ENCODE measurements around the gene P2RY10.
"Not testable (repeated sequence)": the region's sequence is repeated elsewhere in the genome, so short reads cannot be mapped to it uniquely, and the experiment has no call there.

The P2RY10 gene

DNA sequence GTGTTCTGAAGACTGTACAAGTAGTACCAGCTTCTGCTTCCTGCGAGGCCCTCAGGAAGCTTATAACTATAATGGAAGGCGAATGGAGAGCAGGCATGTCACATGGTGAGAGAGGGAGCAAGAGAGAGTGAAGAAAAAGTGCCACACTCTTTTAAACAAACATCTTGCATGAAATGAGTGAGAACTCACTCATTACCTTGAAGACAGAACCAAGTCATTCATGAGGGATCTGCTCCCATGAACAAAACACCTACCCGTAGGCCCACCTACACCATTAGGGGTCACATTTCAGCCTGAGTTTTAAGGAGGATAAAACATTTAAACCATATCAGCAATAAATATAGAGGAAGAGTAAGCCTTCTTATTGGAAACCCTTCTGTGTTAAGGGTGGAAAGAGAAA, 19.4 kb downstream of the P2RY10 start:
- H3K79me2 ChIP-seq: no peaks in the 10 kb centered on the region
- H3K36me3 ChIP-seq (ENCODE audit: control insufficient read depth, insufficient read depth, low read length): no peaks in the 10 kb centered on the region
- no peak overlapping the region for H2AFZ ChIP-seq
- H3K27ac ChIP-seq: no peak overlapping the region
- H3K4me3 ChIP-seq (ENCODE audit: low read depth, low read length): no peak overlapping the region
- TF ChIP-seq, protein P1, sequence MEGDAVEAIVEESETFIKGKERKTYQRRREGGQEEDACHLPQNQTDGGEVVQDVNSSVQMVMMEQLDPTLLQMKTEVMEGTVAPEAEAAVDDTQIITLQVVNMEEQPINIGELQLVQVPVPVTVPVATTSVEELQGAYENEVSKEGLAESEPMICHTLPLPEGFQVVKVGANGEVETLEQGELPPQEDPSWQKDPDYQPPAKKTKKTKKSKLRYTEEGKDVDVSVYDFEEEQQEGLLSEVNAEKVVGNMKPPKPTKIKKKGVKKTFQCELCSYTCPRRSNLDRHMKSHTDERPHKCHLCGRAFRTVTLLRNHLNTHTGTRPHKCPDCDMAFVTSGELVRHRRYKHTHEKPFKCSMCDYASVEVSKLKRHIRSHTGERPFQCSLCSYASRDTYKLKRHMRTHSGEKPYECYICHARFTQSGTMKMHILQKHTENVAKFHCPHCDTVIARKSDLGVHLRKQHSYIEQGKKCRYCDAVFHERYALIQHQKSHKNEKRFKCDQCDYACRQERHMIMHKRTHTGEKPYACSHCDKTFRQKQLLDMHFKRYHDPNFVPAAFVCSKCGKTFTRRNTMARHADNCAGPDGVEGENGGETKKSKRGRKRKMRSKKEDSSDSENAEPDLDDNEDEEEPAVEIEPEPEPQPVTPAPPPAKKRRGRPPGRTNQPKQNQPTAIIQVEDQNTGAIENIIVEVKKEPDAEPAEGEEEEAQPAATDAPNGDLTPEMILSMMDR (IDR thresholded peaks at IDR 0.05): no peak
- H3K9me3 ChIP-seq (ENCODE audit: control insufficient read depth, low read length): no peaks in the 10 kb centered on the region
- no peak overlapping the region for H3K9ac ChIP-seq
- H3K4me2 ChIP-seq (ENCODE audit: low read length): no peak overlapping the region
- H3K4me1 ChIP-seq: peaks cover 2% of the 10 kb centered on the region
- H3K27me3 ChIP-seq (ENCODE audit: control insufficient read depth, insufficient read depth, low read length): no peaks in the 10 kb centered on the region

DNA sequence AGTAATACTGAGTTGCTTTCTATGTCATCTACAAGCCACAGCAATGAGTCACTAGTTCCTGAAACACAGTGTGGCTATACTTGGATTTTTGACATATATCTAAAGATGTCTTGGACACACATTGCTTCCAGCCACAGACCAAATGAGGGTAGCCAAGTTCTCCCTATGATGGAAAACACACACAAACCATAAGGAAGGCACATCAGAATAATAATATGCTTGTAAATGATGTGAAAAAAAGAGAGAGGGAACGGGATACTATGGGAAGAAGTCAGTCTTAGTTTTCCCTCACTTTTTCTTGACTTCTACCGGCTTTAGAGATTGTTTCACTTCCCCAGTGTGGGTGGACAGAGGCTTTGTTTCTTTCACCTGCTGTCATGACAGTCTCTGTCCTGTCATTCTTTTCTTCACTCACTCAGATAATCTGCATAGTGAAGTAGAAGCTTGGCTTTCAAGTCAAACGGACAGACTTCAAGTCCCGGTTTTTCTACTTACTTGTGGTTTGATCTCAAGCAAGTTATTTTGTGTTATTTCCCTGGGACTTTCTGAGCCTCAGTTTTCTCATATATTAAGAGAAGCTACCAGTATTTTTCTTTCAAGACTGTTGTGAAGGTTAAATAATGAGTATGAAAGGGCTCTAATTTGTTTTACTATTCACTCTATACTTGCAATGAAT, 34.7 kb downstream of the P2RY10 start:
- no peaks in the 10 kb centered on the region for H3K27me3 ChIP-seq (ENCODE audit: control insufficient read depth, insufficient read depth, low read length)
- H3K4me1 ChIP-seq: no peaks in the 10 kb centered on the region
- H2AFZ ChIP-seq: no peak overlapping the region
- no peaks in the 10 kb centered on the region for H3K79me2 ChIP-seq
- no peak overlapping the region for H3K4me2 ChIP-seq (ENCODE audit: low read length)
- no peaks in the 10 kb centered on the region for H3K36me3 ChIP-seq (ENCODE audit: control insufficient read depth, insufficient read depth, low read length)
- TF ChIP-seq, protein P1 (IDR thresholded peaks at IDR 0.05): no peak
- no peaks in the 10 kb centered on the region for H3K9me3 ChIP-seq (ENCODE audit: control insufficient read depth, low read length)
- H3K9ac ChIP-seq: no peak overlapping the region
- no peak overlapping the region for H3K4me3 ChIP-seq (ENCODE audit: low read depth, low read length)
- H3K27ac ChIP-seq: no peak overlapping the region

DNA sequence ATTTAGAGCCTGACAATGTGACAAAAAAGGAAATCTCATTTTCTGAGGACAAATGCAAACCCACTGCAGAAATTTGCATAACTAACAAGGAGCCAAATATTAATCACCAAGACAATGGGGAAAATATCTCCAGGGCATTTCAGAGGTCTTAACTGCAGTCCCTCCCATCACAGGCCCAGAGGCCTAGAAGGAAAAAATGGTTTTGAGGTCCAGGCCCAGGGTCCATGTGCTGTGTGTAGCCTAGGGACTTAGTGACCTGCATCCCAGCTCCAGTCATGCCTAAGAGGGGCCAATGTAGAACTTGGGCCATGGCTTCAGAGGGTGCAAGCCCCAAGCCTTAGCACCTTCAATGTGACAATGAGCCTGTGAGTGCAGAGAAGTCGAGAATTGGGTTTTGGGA, 44.2 kb downstream of the P2RY10 start:
- Histone ChIP-seq H3K27ac (no peak overlapping the region), H3K9ac (no peak overlapping the region), H3K27me3 (ENCODE audit: control insufficient read depth, insufficient read depth, low read length) (no peaks in the 10 kb centered on the region), H3K4me3 (ENCODE audit: low read depth, low read length) (no peak overlapping the region), H3K4me1 (no peaks in the 10 kb centered on the region), H3K79me2 (no peaks in the 10 kb centered on the region), H3K36me3 (ENCODE audit: control insufficient read depth, insufficient read depth, low read length) (no peaks in the 10 kb centered on the region), H2AFZ (no peak overlapping the region), H3K9me3 (ENCODE audit: control insufficient read depth, low read length) (no peaks in the 10 kb centered on the region), H3K4me2 (ENCODE audit: low read length) (no peak overlapping the region)
- TF ChIP-seq, protein P1 (IDR thresholded peaks at IDR 0.05): no peak

- Histone ChIP-seq H3K4me1 (no peaks in the 10 kb centered on the region), H3K27ac (no peak overlapping the region), H3K79me2 (no peaks in the 10 kb centered on the region), H3K9ac (no peak overlapping the region), H3K27me3 (ENCODE audit: control insufficient read depth, insufficient read depth, low read length) (no peaks in the 10 kb centered on the region), H2AFZ (no peak overlapping the region), H3K4me3 (ENCODE audit: low read depth, low read length) (no peak overlapping the region), H3K4me2 (ENCODE audit: low read length) (no peak overlapping the region), H3K9me3 (ENCODE audit: control insufficient read depth, low read length) (no peaks in the 10 kb centered on the region), H3K36me3 (ENCODE audit: control insufficient read depth, insufficient read depth, low read length) (no peaks in the 10 kb centered on the region)
- TF ChIP-seq, protein P1 (IDR thresholded peaks at IDR 0.05): no peak
These were observed 52.8 kb downstream of the P2RY10 start for GRCh38 chrX:78997870-78998558.

GRCh38 chrX:79007540-79007939, 62.3 kb downstream of the P2RY10 start:
- H3K9ac ChIP-seq; H3K4me1 ChIP-seq; H3K27me3 ChIP-seq (ENCODE audit: control insufficient read depth, insufficient read depth, low read length); H3K9me3 ChIP-seq (ENCODE audit: control insufficient read depth, low read length); H3K4me2 ChIP-seq (ENCODE audit: low read length); H3K36me3 ChIP-seq (ENCODE audit: control insufficient read depth, insufficient read depth, low read length); H3K27ac ChIP-seq; H3K4me3 ChIP-seq (ENCODE audit: low read depth, low read length); H2AFZ ChIP-seq; H3K79me2 ChIP-seq: not testable (repeated sequence)
